NT2/D1 (cell line): ENCODE results near the gene C1orf159.

Source experiments
- SUZ12 ChIP-seq: IDR thresholded peaks from 2 replicates; pipeline ENCODE4 v1.6.1; 2011; ENCODE audit not compliant: insufficient read length, insufficient read depth; ENCODE audit errors: extremely low read depth
- ZNF274 ChIP-seq: IDR thresholded peaks from 2 replicates; pipeline ENCODE4 v1.6.1; 2011; ENCODE audit warnings: mild to moderate bottlenecking, low read depth, low read length

DNA sequence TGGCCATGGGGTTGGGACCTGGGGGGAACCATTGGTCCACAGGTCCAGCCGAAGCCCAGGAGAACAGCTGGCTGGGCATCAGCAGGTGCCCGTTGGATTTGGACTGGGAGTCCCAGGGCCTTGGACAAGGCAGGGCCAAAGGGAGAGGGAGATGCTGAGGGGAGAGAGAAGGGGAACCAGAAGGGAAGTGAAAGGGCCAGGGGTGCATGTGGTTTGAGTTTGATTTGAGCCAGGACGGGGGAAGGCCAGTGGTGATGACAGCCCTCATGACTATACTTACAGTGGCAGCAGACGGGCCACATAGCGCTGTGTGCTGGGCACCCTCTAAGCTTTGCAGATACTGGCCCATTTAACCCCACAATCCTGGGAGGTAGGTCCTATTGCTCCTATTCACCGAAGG lies 77.2 kb downstream of the C1orf159 start:
- TF ChIP-seq ZNF274 (no peak), SUZ12 (no peak)
